SK-N-SH (cell line): Measurements from ENCODE around the gene FMC1.

Source experiments
- RFX5 ChIP-seq: IDR thresholded peaks from 2 replicates; pipeline ENCODE4 v1.6.1; 2012; ENCODE audit warnings: mild to moderate bottlenecking, improper control_type of control experiment, low read length
- SMC3 ChIP-seq: IDR thresholded peaks from 2 replicates; pipeline ENCODE4 v1.6.1; 2012; ENCODE audit warnings: low read depth, low read length, improper control_type of control experiment
- TF ChIP-seq, protein P1 (sequence below): IDR thresholded peaks from 2 replicates; pipeline ENCODE4 v1.6.1; 2012; ENCODE audit warnings: mild to moderate bottlenecking, low read depth, low read length, moderate library complexity
- TF ChIP-seq, protein P2 (sequence below): IDR thresholded peaks from 2 replicates; pipeline ENCODE4 v1.4.0; 2012; ENCODE audit warnings: low read depth
- TF ChIP-seq, protein P3 (sequence below): fragments of 200-600 bp; sonication (generic); IDR thresholded peaks from 2 replicates; pipeline ENCODE4 v1.6.1; 2017; ENCODE audit warnings: antibody characterized with exemption, mild to moderate bottlenecking, moderate library complexity

DNA sequence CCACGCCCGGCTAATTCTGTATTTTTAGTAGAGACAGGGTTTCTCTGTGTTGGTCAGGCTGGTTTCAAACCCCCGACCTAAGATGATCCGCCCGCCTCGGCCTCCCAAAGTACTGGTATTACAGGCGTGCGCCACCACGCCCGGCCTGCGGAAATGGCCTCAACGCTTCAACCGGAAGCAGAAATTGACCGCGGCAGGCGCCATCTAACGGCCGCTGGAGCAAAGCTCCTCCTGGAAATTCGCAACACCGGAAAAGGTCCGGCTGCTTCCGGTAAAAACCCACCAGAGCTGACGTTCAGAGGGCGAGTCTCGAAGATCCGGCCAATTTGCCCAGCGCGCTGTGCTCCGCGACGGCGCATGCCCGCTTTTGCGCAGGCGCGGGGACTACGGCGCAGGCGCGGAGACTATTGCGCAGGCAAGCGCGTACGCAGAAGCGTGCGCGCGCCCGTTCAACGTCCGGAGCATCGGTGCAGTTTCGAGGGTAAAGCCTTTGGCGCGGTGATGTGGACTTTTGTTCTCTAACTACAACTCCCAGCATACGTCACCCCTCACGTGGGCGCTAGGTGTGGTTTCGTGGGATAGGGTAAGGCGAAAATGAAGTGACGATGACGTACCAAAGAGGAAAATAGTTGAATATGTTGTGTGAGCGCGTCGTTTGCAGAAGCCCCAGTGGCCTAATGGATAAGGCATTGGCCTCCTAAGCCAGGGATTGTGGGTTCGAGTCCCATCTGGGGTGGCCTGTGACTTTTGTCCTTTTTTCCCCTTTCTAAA lies 915 bp upstream of the FMC1 start:
- TF ChIP-seq, protein P1, sequence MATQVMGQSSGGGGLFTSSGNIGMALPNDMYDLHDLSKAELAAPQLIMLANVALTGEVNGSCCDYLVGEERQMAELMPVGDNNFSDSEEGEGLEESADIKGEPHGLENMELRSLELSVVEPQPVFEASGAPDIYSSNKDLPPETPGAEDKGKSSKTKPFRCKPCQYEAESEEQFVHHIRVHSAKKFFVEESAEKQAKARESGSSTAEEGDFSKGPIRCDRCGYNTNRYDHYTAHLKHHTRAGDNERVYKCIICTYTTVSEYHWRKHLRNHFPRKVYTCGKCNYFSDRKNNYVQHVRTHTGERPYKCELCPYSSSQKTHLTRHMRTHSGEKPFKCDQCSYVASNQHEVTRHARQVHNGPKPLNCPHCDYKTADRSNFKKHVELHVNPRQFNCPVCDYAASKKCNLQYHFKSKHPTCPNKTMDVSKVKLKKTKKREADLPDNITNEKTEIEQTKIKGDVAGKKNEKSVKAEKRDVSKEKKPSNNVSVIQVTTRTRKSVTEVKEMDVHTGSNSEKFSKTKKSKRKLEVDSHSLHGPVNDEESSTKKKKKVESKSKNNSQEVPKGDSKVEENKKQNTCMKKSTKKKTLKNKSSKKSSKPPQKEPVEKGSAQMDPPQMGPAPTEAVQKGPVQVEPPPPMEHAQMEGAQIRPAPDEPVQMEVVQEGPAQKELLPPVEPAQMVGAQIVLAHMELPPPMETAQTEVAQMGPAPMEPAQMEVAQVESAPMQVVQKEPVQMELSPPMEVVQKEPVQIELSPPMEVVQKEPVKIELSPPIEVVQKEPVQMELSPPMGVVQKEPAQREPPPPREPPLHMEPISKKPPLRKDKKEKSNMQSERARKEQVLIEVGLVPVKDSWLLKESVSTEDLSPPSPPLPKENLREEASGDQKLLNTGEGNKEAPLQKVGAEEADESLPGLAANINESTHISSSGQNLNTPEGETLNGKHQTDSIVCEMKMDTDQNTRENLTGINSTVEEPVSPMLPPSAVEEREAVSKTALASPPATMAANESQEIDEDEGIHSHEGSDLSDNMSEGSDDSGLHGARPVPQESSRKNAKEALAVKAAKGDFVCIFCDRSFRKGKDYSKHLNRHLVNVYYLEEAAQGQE, result peak; percentile 77
- TF ChIP-seq RFX5 (peak; percentile 87), SMC3 (no peak; the same call in 1 of the 2 replicates)
- TF ChIP-seq, protein P2, sequence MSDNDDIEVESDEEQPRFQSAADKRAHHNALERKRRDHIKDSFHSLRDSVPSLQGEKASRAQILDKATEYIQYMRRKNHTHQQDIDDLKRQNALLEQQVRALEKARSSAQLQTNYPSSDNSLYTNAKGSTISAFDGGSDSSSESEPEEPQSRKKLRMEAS, result peak; percentile 96
- TF ChIP-seq, protein P3, sequence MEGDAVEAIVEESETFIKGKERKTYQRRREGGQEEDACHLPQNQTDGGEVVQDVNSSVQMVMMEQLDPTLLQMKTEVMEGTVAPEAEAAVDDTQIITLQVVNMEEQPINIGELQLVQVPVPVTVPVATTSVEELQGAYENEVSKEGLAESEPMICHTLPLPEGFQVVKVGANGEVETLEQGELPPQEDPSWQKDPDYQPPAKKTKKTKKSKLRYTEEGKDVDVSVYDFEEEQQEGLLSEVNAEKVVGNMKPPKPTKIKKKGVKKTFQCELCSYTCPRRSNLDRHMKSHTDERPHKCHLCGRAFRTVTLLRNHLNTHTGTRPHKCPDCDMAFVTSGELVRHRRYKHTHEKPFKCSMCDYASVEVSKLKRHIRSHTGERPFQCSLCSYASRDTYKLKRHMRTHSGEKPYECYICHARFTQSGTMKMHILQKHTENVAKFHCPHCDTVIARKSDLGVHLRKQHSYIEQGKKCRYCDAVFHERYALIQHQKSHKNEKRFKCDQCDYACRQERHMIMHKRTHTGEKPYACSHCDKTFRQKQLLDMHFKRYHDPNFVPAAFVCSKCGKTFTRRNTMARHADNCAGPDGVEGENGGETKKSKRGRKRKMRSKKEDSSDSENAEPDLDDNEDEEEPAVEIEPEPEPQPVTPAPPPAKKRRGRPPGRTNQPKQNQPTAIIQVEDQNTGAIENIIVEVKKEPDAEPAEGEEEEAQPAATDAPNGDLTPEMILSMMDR, result peak; percentile 94
